B cell (primary cell): ENCODE data around the gene TBX1. TPM values are rescaled to one million over a fixed set of nuclear protein-coding genes. Genes with fewer than 3 reads are reported as not detected.

Experiments used
- ATAC-seq: fragments of 200-7000 bp; cut with Tn5 transposase; one replicate; pipeline ENCODE4 v1.10.0; 2021; ENCODE audit warnings: low read depth, mild to moderate bottlenecking, moderate number of reproducible peaks, moderate library complexity
- CTCF ChIA-PET: fragments of 350-600 bp; sonication (Branson Sonifier 250); formaldehyde crosslinking; loops from one replicate; lab custom pipeline; 2021; ENCODE audit warnings: antibody characterized with exemption, inconsistent platforms; lab: Charles Lee
- POLR2A ChIA-PET: fragments of 350-600 bp; sonication (Branson Sonifier 250); formaldehyde crosslinking; loops from one replicate; lab custom pipeline; 2021; ENCODE audit warnings: antibody characterized with exemption; lab: Charles Lee
- DNase-seq: peaks from one replicate; pipeline ENCODE4 v3.0.0; 2013
- H2AFZ ChIP-seq: 2 replicates; pipeline ENCODE4 v1.6.1; 2012; ENCODE audit warnings: mild to moderate bottlenecking, low read depth, low read length; ENCODE audit not compliant: insufficient read depth, poor library complexity, severe bottlenecking
- H3K27ac ChIP-seq, 2 donors: 1 replicate in 1 of 2; 2 replicates in 1 of 2; pipeline ENCODE4 v1.5.1; 2012 to 2013; ENCODE audit warnings: low read length in 2 of 2, mild to moderate bottlenecking in 2 of 2, moderate library complexity in 1 of 2
- H3K27me3 ChIP-seq, 4 experiments: fragments of 200-600 bp in 1 of 4; sonication (generic) in 1 of 4; replicated peaks in 1 of 4; 1 replicate in 2 of 4; 2 replicates in 2 of 4; pipeline versions ENCODE4 v1.6.1 to v1.7.0; 2013 to 2016; ENCODE audit warnings: low read length in 3 of 4, mild to moderate bottlenecking in 2 of 4, mixed read lengths in 1 of 4, moderate library complexity in 1 of 4; ENCODE audit not compliant: insufficient read depth in 4 of 4, control insufficient read depth in 3 of 4; ENCODE audit errors: control extremely low read depth in 1 of 4
- H3K36me3 ChIP-seq, 2 experiments: replicated peaks in 1 of 2; 1 replicate in 1 of 2; 2 replicates in 1 of 2; pipeline versions ENCODE4 v1.6.1 to v1.7.1; 2013; ENCODE audit warnings: low read length in 1 of 2; ENCODE audit not compliant: insufficient read depth in 2 of 2, control insufficient read depth in 1 of 2; ENCODE audit errors: control extremely low read depth in 1 of 2, extremely low read depth in 1 of 2
- H3K4me1 ChIP-seq, 2 donors: fragments of 200-600 bp in 1 of 2; sonication (generic) in 1 of 2; 1 replicate in 1 of 2; 2 replicates in 1 of 2; pipeline versions ENCODE4 v1.5.1 to v1.6.1; 2013 to 2017; ENCODE audit warnings: low read length in 2 of 2; ENCODE audit not compliant: control insufficient read depth in 2 of 2, insufficient read depth in 2 of 2
- H3K4me2 ChIP-seq: replicated peaks from 2 replicates; pipeline ENCODE3; 2012; ENCODE audit warnings: mild to moderate bottlenecking, low read depth, low read length; ENCODE audit not compliant: poor library complexity, severe bottlenecking
- H3K4me3 ChIP-seq, 5 experiments: fragments of 200-600 bp in 1 of 5; sonication (generic) in 1 of 5; 1 replicate in 3 of 5; 2 replicates in 2 of 5; pipeline versions ENCODE4 v1.5.1 to v1.7.0; 2011 to 2016; ENCODE audit warnings: low read length in 4 of 5, mild to moderate bottlenecking in 4 of 5, low read depth in 2 of 5, control low read depth in 1 of 5, moderate library complexity in 1 of 5; ENCODE audit not compliant: insufficient read depth in 1 of 5; ENCODE audit errors: control extremely low read depth in 1 of 5, extremely low read depth in 1 of 5
- H3K79me2 ChIP-seq: fragments of 200-600 bp; sonication (generic); one replicate; pipeline ENCODE4 v1.6.0; 2016; ENCODE audit warnings: low read length; ENCODE audit not compliant: control insufficient read depth, insufficient read depth
- H3K9ac ChIP-seq: fragments of 200-600 bp; sonication (generic); 2 replicates; pipeline ENCODE4 v1.6.1; 2017; ENCODE audit warnings: mild to moderate bottlenecking, low read length, moderate library complexity
- H3K9me3 ChIP-seq, 3 donors: one replicate each; pipeline versions ENCODE4 v1.6.1 to v1.7.1; 2013; ENCODE audit warnings: low read length in 2 of 3; ENCODE audit not compliant: control insufficient read depth in 2 of 3, insufficient read depth in 1 of 3; ENCODE audit errors: control extremely low read depth in 1 of 3
- H4K20me1 ChIP-seq: 2 replicates; pipeline ENCODE4 v1.6.0; 2012; ENCODE audit warnings: mild to moderate bottlenecking, low read length; ENCODE audit not compliant: insufficient read depth, control insufficient read depth, poor library complexity, severe bottlenecking
- H3K27ac Mint-ChIP-seq: one replicate; pipeline ENCODE4 v1.8.0; 2021; ENCODE audit warnings: mixed read lengths
- H3K27me3 Mint-ChIP-seq: one replicate; pipeline ENCODE4 v1.8.0; 2021; ENCODE audit warnings: mixed read lengths
- H3K4me1 Mint-ChIP-seq: one replicate; pipeline ENCODE4 v1.8.0; 2021; ENCODE audit warnings: mixed read lengths
- H3K4me3 Mint-ChIP-seq: one replicate; pipeline ENCODE4 v1.8.0; 2021; ENCODE audit warnings: mixed read lengths
- H3K9me3 Mint-ChIP-seq: one replicate; pipeline ENCODE4 v1.8.0; 2022; ENCODE audit warnings: mixed read lengths; ENCODE audit not compliant: insufficient read depth
- EZH2 ChIP-seq: IDR thresholded peaks from 2 replicates; pipeline ENCODE4 v1.6.1; 2012; ENCODE audit warnings: borderline replicate concordance, low read depth, mild to moderate bottlenecking, moderate library complexity, low read length; ENCODE audit not compliant: insufficient read depth, poor library complexity, severe bottlenecking
- WGBS: methylation state at CpG from one replicate; pipeline ENCODE4 v1.1.5; 2013; ENCODE audit warnings: missing lambda C conversion rate; ENCODE audit not compliant: insufficient coverage; 5-methylcytosine and 5-hydroxymethylcytosine counted together
- intact Hi-C: fragments of 100-400 bp; cut with micrococcal nuclease; formaldehyde crosslinking; loops from one replicate; pipeline ENCODE4 v1.10.0; 2022
- polyA plus RNA-seq: library from polyadenylated mRNA; depleted of rRNA; stranded (reverse); fragments of >200 nt; gene quantifications from 2 replicates; pipeline ENCODE4 v1.2.3, GENCODE V29; 2012
- total RNA-seq, 2 donors: library from RNA; stranded (reverse); fragments of 120-200 nt in 1 of 2; gene quantifications; 1 replicate in 1 of 2; 2 replicates in 1 of 2; pipeline versions ENCODE4 v1.2.3 to v1.2.4, GENCODE V29; 2013 to 2022
- TF ChIP-seq, protein P1 (sequence below): fragments of 200-600 bp; IDR thresholded peaks from one replicate; pipeline ENCODE4 v1.8.0; 2022; ENCODE audit warnings: antibody characterized with exemption, mild to moderate bottlenecking

TBX1 gene
- total and polyA plus RNA-seq, 2 donors (not counting 1 experiment from before 2014, with no cell fraction given): not detected

DNA sequence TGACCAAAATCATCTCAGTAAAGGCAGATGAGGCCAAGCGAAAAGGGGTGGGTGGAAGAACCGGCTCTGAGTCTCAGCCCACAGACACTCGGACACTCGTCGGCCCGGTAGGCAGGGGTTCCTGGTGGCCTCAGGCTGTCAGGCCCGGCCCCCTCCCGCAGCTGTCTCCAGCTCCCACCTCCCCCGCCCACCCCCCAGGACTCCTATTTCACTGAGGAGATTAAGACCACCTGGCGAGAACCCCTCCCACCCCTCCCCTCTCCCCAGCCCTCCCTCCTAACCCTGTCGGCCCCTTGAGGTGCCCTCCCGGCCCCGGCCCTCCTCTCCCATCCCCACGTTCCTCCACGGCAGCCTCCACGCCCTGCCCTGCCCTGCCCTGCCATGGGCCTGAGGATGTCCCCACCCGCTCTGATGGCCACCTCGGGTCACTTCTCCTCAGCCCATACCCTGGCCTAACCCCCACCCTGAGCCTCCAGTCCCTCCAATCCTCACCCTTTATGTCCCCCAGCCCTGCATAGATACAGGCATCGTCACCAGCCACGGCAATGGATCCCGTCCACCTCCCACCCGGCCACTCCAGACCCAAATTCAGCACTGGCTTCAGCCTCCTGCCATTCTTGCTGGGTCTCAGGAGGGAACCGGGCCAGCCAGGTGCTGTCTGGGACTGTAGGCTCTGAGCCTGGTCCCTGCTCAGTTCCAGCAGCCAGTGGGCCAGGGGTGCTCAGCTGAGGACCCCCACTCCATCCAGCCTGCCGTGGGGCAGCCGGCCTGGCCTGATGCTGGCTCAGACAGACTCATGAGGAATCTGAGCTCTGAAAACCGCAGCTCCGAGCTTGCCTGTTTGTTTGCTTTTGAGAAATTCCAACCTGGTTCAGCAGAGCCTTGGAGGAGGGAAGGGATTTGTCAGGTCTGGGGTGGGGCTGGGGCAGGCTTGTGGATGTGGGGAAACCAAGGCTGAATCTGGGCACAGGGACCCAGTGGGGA is 9.8 kb upstream of the TBX1 start:
- H3K4me3 Mint-ChIP-seq: no peak overlapping the region
- H3K36me3 ChIP-seq: no peaks in the 10 kb centered on the region
- intact Hi-C loops: no loop called here
- H3K4me1 Mint-ChIP-seq: peaks cover 3% of the 10 kb centered on the region
- no peak overlapping the region for H3K4me2 ChIP-seq
- no peaks in the 10 kb centered on the region for H3K79me2 ChIP-seq
- DNase-seq (no peak), ATAC-seq (no peak)
- WGBS: 91% methylated on average over 24 of the region's 27 CpGs
- no peak overlapping the region for H3K27ac ChIP-seq
- ChIA-PET POLR2A (no interaction called here), CTCF (interaction anchor here (0.8 kb wide), 1 partner anchor 159 kb away, joined by 3 read pairs; no protein-coding TSS in a partner anchor)
- peaks cover 25% of the 10 kb centered on the region for H3K27me3 Mint-ChIP-seq
- peaks cover 0 to 11% (median 0%) of the 10 kb centered on the region in 3 donors for H3K9me3 ChIP-seq
- peaks cover 5 to 14% of the 10 kb centered on the region in 2 donors for H3K4me1 ChIP-seq
- peaks cover 0 to 42% (median 19%) of the 10 kb centered on the region in 4 experiments for H3K27me3 ChIP-seq
- H4K20me1 ChIP-seq: no peaks in the 10 kb centered on the region
- TF ChIP-seq, protein P1, sequence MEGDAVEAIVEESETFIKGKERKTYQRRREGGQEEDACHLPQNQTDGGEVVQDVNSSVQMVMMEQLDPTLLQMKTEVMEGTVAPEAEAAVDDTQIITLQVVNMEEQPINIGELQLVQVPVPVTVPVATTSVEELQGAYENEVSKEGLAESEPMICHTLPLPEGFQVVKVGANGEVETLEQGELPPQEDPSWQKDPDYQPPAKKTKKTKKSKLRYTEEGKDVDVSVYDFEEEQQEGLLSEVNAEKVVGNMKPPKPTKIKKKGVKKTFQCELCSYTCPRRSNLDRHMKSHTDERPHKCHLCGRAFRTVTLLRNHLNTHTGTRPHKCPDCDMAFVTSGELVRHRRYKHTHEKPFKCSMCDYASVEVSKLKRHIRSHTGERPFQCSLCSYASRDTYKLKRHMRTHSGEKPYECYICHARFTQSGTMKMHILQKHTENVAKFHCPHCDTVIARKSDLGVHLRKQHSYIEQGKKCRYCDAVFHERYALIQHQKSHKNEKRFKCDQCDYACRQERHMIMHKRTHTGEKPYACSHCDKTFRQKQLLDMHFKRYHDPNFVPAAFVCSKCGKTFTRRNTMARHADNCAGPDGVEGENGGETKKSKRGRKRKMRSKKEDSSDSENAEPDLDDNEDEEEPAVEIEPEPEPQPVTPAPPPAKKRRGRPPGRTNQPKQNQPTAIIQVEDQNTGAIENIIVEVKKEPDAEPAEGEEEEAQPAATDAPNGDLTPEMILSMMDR: no peak
- no peak for TF ChIP-seq EZH2
- no peak overlapping the region for H3K4me3 ChIP-seq
- no peak overlapping the region for H2AFZ ChIP-seq
- H3K9ac ChIP-seq: no peak overlapping the region
- H3K27ac Mint-ChIP-seq: no peak overlapping the region
- H3K9me3 Mint-ChIP-seq: no peaks in the 10 kb centered on the region
